ENCODE data around the gene EML3. TPM values are rescaled to one million over a fixed set of nuclear protein-coding genes. Genes with fewer than 3 reads are reported as not detected.

EML3 gene
- total and polyA plus RNA-seq, 2 of the 13 experiments (the other 11 are each of a cell fraction or from before 2014, with no cell fraction given), result 10.6 to 12.3 TPM

- TF ChIP-seq NR1H2 (CRISPR knock-in tag; IDR thresholded peaks at IDR 0.05; ENCODE audit: borderline replicate concordance, low read depth), result no peak
- no peak for TF ChIP-seq MIER2 (CRISPR knock-in tag; IDR thresholded peaks at IDR 0.05)
- TF ChIP-seq ZNF597 (CRISPR knock-in tag; IDR thresholded peaks at IDR 0.05), result no peak
- TF ChIP-seq ZUFSP (CRISPR knock-in tag; IDR thresholded peaks at IDR 0.05; ENCODE audit: borderline replicate concordance), result no peak
- no peak for TF ChIP-seq CREB3 (CRISPR knock-in tag; IDR thresholded peaks at IDR 0.05)
- no peak for TF ChIP-seq BHLHE40 (IDR thresholded peaks at IDR 0.05; ENCODE audit: low read length)
- no peak for TF ChIP-seq ZNF749 (CRISPR knock-in tag; IDR thresholded peaks at IDR 0.05; ENCODE audit: borderline replicate concordance)
- TF ChIP-seq REL (CRISPR knock-in tag; conservative IDR thresholded peaks at IDR 0.05), result no peak
- no peak for TF ChIP-seq GRHL1 (CRISPR knock-in tag; conservative IDR thresholded peaks at IDR 0.05)
- TF ChIP-seq DR1 (CRISPR knock-in tag; IDR thresholded peaks at IDR 0.05), result peak; percentile 69
- TF ChIP-seq ZNF468 (CRISPR knock-in tag; IDR thresholded peaks at IDR 0.05), result no peak
- TF ChIP-seq ZFP1 (CRISPR knock-in tag; IDR thresholded peaks at IDR 0.05), result no peak
- peak; percentile 56 for TF ChIP-seq ELF3 (CRISPR knock-in tag; IDR thresholded peaks at IDR 0.05)
- TF ChIP-seq CHD2 (IDR thresholded peaks at IDR 0.05; ENCODE audit: low read depth, low read length), result peak; percentile 87
- TF ChIP-seq ZNF350 (CRISPR knock-in tag; IDR thresholded peaks at IDR 0.05; ENCODE audit: borderline replicate concordance, low read depth), result peak; percentile 91; the same call in 1 of the 2 replicates
- peak; percentile 72; the same call in 1 of the 2 replicates for TF ChIP-seq DZIP1 (CRISPR knock-in tag; IDR thresholded peaks at IDR 0.05)
- TF ChIP-seq MLX (CRISPR knock-in tag; IDR thresholded peaks at IDR 0.05), result 0 out of 2 replicates have a peak, but pooled peaks have one; percentile 10
- TF ChIP-seq FOSL1 (CRISPR knock-in tag; IDR thresholded peaks at IDR 0.05; ENCODE audit: borderline replicate concordance), result 0 out of 2 replicates have a peak, but pooled peaks have one; percentile 37
- no peak for TF ChIP-seq DDIT3 (CRISPR knock-in tag; IDR thresholded peaks at IDR 0.05)
- TF ChIP-seq POLR2AphosphoS5 (IDR thresholded peaks at IDR 0.05; ENCODE audit: low read depth, low read length), result peak; percentile 97
Observed at GRCh38 chr11:62573592-62574362, 38.8 kb downstream of the EML3 start, which contains the start of gene EEF1G (continued).

All from HepG2 (cell line).